ENCODE data around the gene ZFP36.

GRCh38 chr19:39407410-39407659 is 688 bp downstream of the ZFP36 start:
- TF ChIP-seq CTCF (IDR thresholded peaks at IDR 0.05; ENCODE audit: low read length) (no peak), EZH2 (optimal IDR thresholded peaks at IDR 0.05; ENCODE audit: low read depth, low read length) (no peak), EZH2phosphoT487 (IDR thresholded peaks at IDR 0.05; ENCODE audit: low read length) (no peak)
